Left lobe of liver (tissue), 2 donors: Measurements from ENCODE around the gene ARHGEF12. TPM values are rescaled to one million over a fixed set of nuclear protein-coding genes. Genes with fewer than 3 reads are reported as not detected.
"Not testable (repeated sequence)": the region's sequence is repeated elsewhere in the genome, so short reads cannot be mapped to it uniquely, and the experiment has no call there.

Experiments
- ATAC-seq: fragments of 200-7000 bp; cut with Tn5 transposase; one replicate; pipeline ENCODE4 v1.9.1; 2020; ENCODE audit warnings: mild to moderate bottlenecking, moderate library complexity
- DNase-seq: peaks from one replicate; pipeline ENCODE4 v3.0.0-alpha.2; 2020; ENCODE audit warnings: low spot score
- total RNA-seq: library from RNA; stranded (reverse); gene quantifications from one replicate; pipeline ENCODE4 v1.2.1, GENCODE V29; 2021
- donor health status: DM: no; HTN: no; CAD: no; lungs with moderate emphysema.
- donor health status: DM: no; HTN: yes; CAD: no.

Gene ARHGEF12
- total RNA-seq, 1 donor from 2014 or later: 68.7 TPM

- DNase-seq: no peak
- ATAC-seq: no peak
Observed at GRCh38 chr11:120489799-120490198, 153.6 kb downstream of the ARHGEF12 start.

GRCh38 chr11:120492486-120492885, 156.3 kb downstream of the ARHGEF12 start:
- ATAC-seq (no peak), DNase-seq (no peak)

GRCh38 chr11:120494595-120494994, 158.4 kb downstream of the ARHGEF12 start:
- ATAC-seq: no peak
- DNase-seq: no peak

- ATAC-seq (no peak), DNase-seq (no peak)
Observed at GRCh38 chr11:120499088-120499487, 162.9 kb downstream of the ARHGEF12 start.

GRCh38 chr11:120499859-120500258, 163.6 kb downstream of the ARHGEF12 start:
- ATAC-seq (no peak), DNase-seq (no peak)

GRCh38 chr11:120500414-120501071, 164.3 kb downstream of the ARHGEF12 start:
- ATAC-seq: no peak
- no peak for DNase-seq

- DNase-seq (no peak), ATAC-seq (no peak)
Observed at GRCh38 chr11:120501440-120501839, 165.2 kb downstream of the ARHGEF12 start.

- DNase-seq (no peak), ATAC-seq (no peak)
Observed at GRCh38 chr11:120501976-120502755, 166.0 kb downstream of the ARHGEF12 start.

GRCh38 chr11:120503529-120503928, 167.3 kb downstream of the ARHGEF12 start:
- ATAC-seq, DNase-seq: not testable (repeated sequence)

GRCh38 chr11:120505801-120506425, 169.7 kb downstream of the ARHGEF12 start:
- no peak for DNase-seq
- ATAC-seq: peak; percentile 46

- no peak for DNase-seq
- no peak for ATAC-seq
Observed at GRCh38 chr11:120509346-120510053, 173.3 kb downstream of the ARHGEF12 start.

GRCh38 chr11:120510406-120511115, 174.3 kb downstream of the ARHGEF12 start:
- DNase-seq (peak; percentile 38), ATAC-seq (no peak)

- peak; percentile 96 for ATAC-seq
- DNase-seq: peak; percentile 83
Observed at GRCh38 chr11:120511116-120511819, 175.1 kb downstream of the ARHGEF12 start, which contains the start of gene GRIK4. Gene GRIK4, plus strand, starts transcription at chr11:120511748. Its CDS starts 148,571 bp downstream, at chr11:120660319.

GRCh38 chr11:120511820-120512738, 175.9 kb downstream of the ARHGEF12 start:
- ATAC-seq (no peak), DNase-seq (no peak)

- no peak for DNase-seq
- ATAC-seq: no peak
Observed at GRCh38 chr11:120512739-120513435, 176.7 kb downstream of the ARHGEF12 start.

- DNase-seq: no peak
Observed at GRCh38 chr11:120513436-120514315, 177.5 kb downstream of the ARHGEF12 start.

GRCh38 chr11:120514541-120515121, 178.4 kb downstream of the ARHGEF12 start:
- ATAC-seq (no peak), DNase-seq (no peak)

More at GRCh38 chr11:120513436-120514315, 177.5 kb downstream of the ARHGEF12 start:
- ATAC-seq: no peak
